Stimulated activated CD8-positive, alpha-beta memory T cell treated with anti-CD3 and anti-CD28 coated beads, Interleukin-12 subunit alpha, Interleukin-12 subunit beta, amount 100 ng/mL, for 4 hours (primary cell): Measurements from ENCODE around the gene MAGI2.
"Not testable (repeated sequence)": the region's sequence is repeated elsewhere in the genome, so short reads cannot be mapped to it uniquely, and the experiment has no call there.

Experiments used
- DNase-seq: peaks from one replicate; pipeline ENCODE4 v3.0.0-alpha.2; 2020; ENCODE audit warnings: low read depth

MAGI2 gene

DNA sequence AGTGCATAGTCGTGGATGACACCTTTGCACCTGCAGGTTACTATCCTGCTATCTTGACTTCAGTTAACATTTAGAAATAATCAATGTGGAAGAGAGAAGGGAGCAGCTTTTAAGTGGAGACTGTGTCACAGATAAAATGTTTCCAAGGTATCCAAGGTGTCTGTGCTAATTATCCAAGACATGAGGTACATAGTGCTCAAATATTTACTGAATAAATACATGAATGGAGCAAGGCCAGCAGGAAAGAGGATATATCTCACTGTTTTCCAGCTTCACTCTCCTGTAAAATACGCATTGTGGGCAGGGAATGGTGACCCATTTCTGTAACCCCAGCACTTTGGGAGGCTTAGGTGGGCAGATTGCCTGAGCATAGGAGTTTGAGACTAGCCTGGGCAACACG, 1102.5 kb downstream of the MAGI2 start:
- DNase-seq = no peak

DNA sequence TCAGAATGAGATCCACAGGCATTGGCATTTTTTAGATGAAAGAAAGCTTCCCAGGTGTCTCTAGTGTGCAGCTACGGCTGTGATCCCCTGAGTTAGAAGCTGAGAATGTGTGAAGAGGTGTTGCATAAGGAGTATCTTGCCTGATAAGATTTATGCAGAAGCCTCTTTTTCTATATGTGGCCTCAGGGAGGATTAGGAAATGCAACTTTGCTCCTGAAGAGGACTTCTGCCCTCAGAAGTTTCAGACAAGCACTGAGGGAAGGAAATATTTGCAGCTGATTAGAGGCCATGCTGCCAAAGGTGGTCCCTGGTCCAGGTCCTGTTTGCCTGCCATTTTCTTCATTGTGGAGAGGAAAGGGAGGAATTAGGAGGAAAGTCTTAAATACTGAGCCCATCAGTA, 1103.1 kb downstream of the MAGI2 start:
- DNase-seq = no peak

DNA sequence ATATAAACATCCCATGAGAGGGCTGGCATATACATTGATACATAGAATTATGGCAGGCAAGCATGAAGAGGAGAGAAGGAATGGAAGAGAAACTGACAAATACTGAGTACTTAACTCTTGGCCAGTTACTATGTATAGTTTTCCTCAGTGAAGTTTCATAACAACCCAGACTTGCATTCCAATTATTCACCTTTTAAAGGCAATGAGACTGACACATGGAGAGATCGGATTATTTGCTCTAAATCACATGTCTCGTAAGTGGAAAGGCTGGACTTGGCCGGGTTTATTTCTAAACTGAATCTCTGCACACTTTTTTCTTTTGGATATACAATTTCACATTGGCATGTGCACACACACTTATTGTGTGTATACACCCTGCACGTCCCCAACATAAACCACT, 1106.6 kb downstream of the MAGI2 start:
- no peak for DNase-seq

DNA sequence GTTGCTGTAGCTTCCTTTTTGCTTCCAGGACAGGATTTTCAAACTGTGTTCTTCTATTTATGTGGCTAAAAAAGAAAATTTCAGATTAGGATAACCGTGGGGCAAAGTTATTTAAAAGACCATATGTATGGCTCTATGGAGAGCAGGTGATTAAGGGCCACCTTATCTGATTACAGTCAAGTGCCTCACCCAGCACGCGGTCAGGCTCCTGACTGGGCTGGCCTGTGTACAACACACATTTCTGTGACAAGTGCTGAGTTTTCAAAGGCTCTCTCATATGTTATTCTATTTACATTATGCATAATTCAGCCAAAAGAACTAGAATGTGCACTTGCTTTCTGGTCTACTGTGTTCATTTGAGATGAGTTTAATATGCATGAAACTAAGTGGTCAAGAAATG, 1107.5 kb downstream of the MAGI2 start:
- DNase-seq = no peak

DNA sequence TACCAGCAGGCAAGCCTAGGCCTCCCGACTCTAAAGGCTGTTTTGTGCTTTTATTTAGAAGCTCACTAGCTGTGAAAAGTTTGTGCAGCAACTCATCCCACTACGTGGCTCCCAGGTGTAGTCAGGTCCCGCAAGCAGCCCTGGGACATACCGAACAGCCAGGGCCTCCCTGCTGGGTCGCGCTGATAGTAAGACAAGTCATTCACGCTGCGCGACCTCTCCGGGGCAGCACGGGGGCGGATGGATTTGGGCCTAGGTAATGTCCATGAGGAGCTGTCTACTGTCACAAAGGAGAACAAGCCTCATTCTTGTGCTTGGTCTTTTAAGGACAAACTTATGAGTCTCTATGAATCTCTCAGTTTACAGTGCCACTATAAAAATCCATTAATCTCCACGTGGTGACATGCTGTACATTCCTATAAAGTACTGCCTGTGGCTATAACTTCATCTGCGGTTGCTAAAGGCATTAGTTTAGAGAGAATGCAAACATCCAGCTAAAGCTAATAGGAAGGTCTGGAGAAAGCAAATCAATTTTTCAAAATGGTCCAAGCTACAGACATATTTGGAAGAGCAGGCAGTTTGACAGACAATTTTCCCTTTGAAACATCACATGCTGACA, 1108.1 kb downstream of the MAGI2 start:
- no peak for DNase-seq

DNA sequence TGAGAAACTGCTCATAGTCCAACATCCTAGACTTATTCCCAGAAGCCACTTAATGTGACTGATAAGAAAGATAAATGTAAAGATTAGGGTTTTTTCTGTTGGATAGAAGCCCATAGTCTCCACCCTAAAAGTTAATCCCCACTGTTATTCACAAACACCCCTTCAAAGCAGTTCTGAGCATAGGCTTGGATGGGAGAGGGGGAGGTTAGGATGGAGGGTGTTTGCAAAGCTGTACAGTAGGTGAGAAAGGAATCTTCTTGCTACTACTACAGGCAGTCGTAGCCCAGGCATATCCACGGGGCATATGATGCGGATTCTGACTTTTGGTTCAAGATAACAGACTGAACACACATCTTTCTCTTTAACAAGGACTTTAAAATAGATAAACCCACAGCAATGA, 1119.0 kb downstream of the MAGI2 start:
- DNase-seq = no peak

DNA sequence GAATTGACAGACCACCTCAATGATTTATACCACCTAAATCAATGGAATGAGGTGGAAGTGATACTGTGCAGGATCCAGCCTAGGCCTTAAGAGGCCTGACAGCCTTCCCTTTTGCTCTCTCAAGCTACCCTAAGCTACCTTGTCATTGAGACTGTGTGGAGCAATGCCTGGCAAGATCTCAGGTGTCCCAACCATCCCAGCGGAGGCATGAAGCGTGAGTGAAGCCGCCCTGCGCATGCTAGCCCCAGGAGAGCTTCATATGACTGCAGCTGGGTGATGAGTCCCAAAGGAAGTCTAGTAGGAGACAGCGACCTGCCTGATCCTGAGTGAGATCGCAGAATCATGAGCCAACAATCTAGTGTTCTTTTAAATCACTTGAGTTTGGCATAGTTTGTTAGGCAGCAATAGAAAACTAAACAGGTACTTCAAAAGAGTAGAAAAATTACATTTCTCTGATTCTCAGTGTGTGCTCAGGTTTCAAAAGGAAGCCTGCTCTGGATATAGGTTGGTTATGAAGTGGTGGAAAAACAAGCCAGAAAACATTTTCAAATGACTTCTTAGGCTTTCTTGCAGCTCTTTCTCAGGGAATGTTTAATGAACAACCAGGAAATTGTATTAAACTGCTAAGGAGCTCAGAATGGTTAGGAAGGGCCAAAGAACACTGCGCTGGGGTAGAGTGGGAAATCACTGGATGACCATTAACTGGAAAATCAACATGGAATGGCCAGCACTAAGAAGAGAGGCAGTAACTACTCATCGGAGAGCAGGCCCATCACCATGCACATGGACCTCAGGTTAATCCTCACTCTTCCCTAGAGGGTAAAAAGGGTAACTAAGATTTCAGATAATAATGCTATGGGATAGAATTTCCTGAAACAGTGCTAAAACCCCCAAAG, 1119.7 kb downstream of the MAGI2 start:
- DNase-seq = no peak

DNA sequence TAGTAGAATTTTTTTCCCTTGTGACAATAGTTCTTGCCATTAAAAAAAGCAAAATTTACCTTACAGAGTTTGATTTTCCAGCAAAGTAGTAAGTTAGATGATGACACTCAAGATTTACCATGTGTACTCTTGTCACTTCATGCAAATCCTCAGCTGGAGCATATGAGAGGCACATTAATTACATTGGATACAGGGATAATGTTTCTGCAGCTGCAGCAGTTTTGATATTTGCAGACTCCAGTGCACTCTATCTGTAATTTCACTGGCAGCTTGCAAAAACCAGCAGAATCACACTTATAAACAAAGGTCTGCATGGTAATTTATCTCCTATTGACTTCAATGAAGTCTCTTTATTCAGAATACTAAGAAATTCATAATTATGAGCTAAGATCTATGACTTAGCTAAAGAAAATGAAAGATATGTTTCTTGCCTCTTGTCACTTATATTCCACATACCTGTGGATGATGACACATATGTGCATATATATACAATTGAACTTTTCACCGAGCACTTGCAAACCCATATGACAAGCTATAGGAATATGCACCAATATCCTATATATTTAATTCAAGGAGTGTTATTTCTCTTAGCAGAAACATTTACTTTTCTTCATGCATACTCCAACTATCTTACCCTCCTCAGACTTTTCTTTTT, 1124.3 kb downstream of the MAGI2 start:
- no peak for DNase-seq

DNA sequence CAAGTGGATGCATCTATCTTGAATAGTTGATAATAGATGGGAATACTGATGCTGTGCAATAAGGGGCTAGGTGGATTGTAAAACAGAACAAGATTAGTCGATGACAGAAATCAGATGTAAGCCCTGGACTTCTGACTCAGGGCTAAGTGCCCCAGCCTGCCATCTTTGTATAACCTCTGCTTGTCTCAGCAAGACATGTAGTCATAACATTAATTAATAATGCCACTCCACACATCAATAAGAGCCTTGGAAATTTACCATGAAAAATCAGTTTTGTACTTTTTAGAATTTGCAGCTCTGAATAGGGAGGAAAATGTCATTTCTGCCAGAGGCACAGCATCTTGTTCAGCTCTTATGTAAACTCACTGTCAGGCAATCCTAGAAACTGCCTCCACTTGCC, 1125.7 kb downstream of the MAGI2 start:
- DNase-seq = no peak

DNA sequence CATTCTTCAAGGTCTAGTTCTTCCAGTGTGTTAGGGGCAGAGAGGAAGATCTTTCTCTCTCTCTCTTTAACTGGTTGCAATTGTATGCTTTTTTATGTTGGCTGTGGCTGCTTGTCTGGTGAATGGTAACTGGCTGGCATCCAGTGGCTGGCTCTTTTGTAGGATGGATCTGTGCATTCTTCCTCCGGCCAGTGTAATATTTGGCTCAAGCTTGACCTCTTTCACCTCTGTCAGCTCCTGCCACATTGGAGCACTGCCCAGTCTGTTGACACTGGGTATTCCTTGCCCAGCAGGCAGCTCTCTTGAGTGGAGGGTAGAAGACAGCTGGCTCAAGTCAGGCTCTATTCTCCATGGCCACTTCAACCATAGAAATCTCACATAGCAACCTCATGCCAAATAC, 1126.6 kb downstream of the MAGI2 start:
- DNase-seq = no peak

DNA sequence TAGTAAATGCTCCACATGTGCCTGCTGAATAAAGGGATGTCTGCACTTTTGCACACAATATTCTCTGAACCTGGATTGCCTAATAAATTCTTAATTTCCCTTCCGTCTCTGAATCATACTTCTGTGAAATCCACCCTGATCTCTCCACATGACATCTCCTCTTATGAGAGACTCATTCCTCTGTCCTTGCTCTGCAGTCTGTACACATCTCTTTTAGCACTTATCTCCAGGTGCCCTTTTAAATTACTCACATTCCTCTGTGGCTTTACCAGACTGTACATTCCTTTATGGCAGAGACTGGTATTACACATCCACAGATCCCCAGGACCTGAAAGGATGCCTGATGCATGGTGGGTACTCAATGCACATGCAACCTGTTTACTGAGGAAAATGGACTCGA, 1127.3 kb downstream of the MAGI2 start:
- no peak for DNase-seq

DNA sequence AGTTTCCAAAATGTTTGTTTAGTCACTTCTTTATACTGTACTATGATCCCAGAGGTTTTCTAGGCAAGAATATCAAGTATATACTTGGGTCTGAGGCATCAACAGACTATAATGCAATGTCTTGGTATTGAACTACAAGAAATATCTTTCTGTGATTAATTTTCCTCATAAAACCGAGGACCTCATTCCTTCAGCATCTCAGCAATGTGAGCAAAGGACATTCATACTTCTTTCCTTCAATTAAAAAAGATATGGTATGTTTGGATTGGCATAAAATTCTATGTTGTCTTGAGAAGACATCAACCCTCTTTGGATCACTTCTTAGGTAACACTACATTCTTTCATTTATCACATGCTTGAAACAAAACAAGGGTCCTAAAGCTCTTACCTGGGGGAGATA, 1130.3 kb downstream of the MAGI2 start:
- no peak for DNase-seq

DNA sequence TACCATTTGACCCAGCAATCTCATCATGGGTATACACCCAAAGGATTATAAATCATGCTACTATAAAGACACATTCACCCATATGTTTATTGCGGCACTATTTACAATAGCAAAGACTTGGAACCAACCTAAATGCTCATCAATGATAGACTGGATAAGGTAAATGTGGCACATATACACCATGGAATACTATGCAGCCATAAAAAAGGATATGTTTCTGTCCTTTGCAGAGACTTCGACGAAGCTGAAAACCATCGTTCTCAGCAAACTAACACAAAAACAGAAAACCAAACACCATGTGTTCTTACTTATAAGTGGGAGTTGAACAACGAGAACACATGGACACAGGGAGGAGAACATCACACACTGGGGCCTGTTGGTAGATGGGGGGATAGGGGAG, 1131.2 kb downstream of the MAGI2 start:
- not testable (repeated sequence) for DNase-seq

DNA sequence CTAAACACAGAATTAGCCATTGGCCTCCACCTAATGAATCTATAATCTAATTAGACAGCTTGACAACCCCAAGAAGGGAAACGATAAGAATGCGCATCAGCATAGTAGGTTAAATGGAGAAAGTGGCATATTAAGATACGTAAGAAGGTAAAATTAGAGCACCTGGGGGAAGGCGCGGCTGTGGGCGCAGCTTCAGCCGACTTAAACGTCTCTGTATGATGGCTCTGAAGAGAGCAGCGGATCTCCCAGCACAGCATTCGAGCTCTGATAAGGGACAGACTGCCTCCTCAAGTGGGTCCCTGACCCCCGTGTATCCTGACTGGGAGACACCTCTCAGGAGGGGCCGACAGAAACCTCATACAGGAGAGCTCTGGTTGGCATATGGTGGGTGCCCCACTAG, 1136.1 kb downstream of the MAGI2 start:
- no peak for DNase-seq

DNA sequence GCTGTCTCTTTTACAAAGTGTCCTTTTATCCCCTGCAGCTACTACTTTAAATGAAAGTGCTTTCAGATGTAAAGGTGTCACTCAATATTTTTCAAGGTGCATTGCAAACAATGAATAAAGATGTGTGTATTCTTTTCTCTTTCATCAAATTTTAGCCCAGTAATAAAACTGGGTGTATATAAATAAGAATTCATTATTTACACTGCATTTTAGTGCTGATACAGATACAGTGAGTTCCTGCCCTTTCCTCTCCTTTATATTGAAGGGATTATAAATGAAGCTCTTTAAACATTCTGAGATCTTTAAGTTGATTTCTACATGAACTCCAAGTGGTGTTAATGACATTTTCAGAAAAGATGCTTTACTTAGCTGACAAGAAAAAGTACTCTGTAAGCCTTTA, 1137.4 kb downstream of the MAGI2 start:
- DNase-seq = no peak

DNA sequence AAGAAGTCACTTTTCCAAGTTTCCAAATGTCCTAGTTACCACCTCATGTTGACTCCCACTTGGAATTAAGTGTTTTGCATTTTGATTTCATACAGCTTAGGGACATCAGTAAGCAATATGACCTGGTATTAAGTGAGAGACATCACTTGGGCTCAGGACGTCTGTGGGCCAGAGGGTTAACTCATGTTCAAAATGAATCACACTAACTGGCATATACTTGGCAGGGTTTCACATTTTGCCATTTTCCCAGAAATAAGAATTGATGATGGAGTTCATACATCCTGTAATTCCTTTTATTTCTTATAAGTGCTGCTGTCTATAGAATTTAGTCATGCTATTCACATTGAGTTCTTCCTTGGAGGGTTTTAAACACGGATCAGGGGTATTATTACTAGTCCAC, 1138.3 kb downstream of the MAGI2 start:
- no peak for DNase-seq

DNA sequence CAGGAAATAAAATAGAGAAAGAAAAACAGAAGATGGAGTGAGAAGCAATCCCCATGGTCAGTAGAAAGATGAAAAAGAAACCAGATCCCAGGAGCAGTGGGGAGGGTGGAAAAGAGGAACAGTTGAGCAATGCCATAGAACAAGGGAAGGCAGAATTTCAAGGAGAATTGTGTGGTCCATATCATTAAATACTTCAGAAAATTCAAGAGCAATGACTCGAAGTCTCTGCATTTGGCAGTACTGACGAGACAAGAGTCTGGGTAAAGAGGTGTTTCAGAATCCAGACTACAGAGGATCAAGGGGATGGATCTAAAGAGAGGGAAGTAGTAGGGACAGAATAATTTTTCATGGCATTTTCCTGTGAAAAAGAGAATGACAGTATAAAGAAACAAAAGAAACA, 1142.3 kb downstream of the MAGI2 start:
- DNase-seq = no peak

DNA sequence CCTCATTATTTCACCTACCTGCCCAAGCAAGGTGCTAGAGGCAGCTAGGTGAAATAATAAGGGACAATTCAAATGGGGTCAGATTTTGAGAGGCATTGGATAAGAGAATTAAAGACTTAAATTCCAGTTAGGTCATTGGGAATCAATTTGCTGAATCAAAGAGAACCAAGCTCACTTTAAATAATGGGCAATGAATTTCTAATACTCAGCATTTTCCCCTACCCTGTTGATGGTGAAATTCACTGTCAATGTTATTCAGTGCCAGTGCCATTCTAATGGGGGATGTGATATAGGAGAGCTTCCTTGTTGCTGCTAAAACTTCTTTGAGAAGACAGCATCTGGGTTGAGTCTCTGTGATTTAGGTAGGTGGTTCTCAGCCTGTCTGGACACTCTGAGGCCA, 1145.6 kb downstream of the MAGI2 start:
- no peak for DNase-seq

DNA sequence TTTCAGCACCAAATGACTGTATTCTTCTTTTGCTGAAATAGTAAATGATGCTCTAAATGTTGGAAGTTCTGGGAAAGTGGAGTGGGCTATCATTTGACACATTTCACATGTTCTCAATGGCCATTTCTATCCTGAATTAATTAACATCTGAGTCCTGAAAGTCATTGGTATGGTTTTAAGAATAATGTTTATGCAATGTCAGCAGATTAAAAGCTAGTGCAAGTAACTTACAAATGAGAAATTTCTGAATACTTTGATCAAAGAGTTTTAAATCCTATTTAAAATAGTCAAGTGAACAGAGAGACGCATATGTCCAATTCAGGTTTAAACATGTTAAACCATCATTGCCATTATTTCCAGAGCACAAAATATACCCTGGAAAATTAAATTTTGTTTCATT, 1146.8 kb downstream of the MAGI2 start:
- DNase-seq = no peak

DNA sequence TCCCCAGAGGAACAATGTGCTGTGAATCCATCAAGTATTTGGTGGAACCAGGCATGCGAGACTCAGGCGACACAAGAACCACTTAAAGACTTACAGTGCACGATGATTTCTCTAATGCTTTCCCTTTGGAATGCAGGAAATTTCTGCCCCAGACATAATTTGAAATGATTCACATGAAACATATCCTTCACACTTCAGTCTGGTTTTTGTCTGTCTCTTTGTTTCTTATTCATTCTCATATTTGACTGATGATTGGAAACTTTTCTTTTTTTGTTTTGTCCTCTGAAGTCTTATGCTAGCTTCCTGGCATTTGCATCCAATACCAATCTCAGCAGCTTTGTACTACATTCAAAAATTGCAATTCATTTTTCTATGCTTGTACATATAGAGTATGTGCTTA, 1152.1 kb downstream of the MAGI2 start:
- DNase-seq = no peak

DNA sequence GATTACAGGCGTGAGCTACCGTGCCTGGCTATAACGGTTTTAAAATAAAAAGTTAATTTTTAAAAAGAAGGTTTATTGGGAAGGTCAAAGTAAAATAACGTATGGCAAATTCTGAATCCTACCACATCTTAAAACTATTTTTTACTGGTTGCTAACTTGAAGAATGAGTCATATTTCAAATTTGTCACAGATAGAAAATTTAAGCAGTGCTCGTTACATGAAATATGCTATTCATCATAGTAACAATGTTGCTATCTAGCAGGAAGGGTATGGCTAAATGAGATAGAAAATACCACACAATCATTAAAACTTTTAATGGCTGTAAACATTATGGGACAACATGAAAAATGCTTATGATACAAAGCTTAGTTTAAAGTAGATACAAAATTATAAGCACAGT, 1154.4 kb downstream of the MAGI2 start:
- no peak for DNase-seq

DNA sequence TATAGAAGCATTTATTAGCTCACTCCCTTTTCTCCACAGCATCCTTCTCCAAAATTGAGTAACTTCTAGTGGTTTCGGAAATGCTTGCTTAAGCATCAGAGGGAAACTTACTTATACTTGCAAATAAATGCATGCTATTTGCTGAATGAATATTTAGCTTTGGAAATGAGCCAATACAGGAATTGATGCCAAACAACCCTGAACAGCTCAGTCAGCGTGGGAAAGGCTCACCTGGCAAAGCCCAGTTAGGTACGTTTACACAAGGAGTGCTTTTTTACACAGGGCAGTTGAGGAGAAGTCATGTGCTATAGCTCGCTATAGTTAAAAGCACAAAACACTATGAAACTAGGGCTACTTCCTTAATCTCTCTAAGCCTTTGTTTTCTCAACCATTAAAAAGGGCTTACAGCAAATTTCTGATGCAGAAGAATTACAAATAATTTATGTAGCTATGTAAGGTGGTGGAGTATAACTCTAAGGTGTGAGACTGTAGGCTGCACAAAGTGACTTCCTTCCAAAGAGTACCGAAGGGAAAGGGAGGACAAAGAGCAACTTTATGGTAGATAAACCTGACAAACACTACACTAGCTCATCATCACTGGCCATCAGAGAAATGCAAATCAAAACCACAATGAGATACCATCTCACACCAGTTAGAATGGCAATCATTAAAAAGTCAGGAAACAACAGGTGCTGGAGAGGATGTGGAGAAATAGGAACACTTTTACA, 1156.7 kb downstream of the MAGI2 start:
- DNase-seq = no peak
